Thyroid gland (tissue), 4 donors: ENCODE measurements around the gene PBX3. TPM values are rescaled to one million over a fixed set of nuclear protein-coding genes. Genes with fewer than 3 reads are reported as not detected.

Experiments
- DNase-seq, 2 donors: peaks; one replicate each; pipeline ENCODE4 v3.0.0-alpha.2; 2019
- H3K27ac ChIP-seq, 3 donors: fragments of 200-600 bp; sonication (generic); 1 replicate in 2 of 3; 2 replicates in 1 of 3; pipeline ENCODE4 v1.5.1; 2016 to 2019; ENCODE audit warnings: mild to moderate bottlenecking in 1 of 3, moderate library complexity in 1 of 3
- H3K27me3 ChIP-seq: fragments of 200-600 bp; sonication (generic); one replicate; pipeline ENCODE4 v1.5.1; 2019
- H3K36me3 ChIP-seq, 2 donors: fragments of 200-600 bp; sonication (generic); one replicate each; pipeline ENCODE4 v1.5.1; 2016 to 2019
- H3K4me1 ChIP-seq, 2 donors: fragments of 200-600 bp; sonication (generic); one replicate each; pipeline ENCODE4 v1.5.1; 2017 to 2019
- H3K4me3 ChIP-seq, 3 donors: fragments of 200-600 bp; sonication (generic); replicated peaks in 1 of 3; 1 replicate in 2 of 3; 2 replicates in 1 of 3; pipeline ENCODE4 v1.5.1; 2016; ENCODE audit warnings: mild to moderate bottlenecking in 1 of 3
- H3K9me3 ChIP-seq: fragments of 200-600 bp; sonication (generic); one replicate; pipeline ENCODE4 v1.5.1; 2017
- CTCF ChIP-seq, 6 experiments: fragments of 200-600 bp in 3 of 6; fragments of 450-650 bp in 3 of 6; sonication (generic) in 3 of 6; IDR thresholded peaks; one replicate each; pipeline ENCODE4 v1.5.1; 2016 to 2019; ENCODE audit warnings: antibody characterized with exemption in 6 of 6, mild to moderate bottlenecking in 2 of 6, inconsistent platforms in 1 of 6, moderate library complexity in 1 of 6
- POLR2A ChIP-seq, 2 donors: fragments of 450-650 bp; IDR thresholded peaks; one replicate each; pipeline ENCODE4 v1.6.1; 2017; ENCODE audit warnings: antibody characterized with exemption in 2 of 2, mild to moderate bottlenecking in 2 of 2, moderate library complexity in 1 of 2
- WGBS, 2 donors: methylation state at CpG; one replicate each; pipeline ENCODE4 v1.1.5; 2017; 5-methylcytosine and 5-hydroxymethylcytosine counted together
- intact Hi-C: fragments of 100-400 bp; cut with DNase I; formaldehyde crosslinking; loops from one replicate; pipeline ENCODE4 v1.15.1; 2023
- total RNA-seq, 4 donors: library from RNA; depleted of rRNA; stranded (reverse); fragments of >200 nt; gene quantifications; one replicate each; pipeline ENCODE4 v1.2.3, GENCODE V29; 2016

PBX3 gene
- total RNA-seq, 4 donors from 2014 or later, result 68.5 to 108 (median 71.3) TPM

GRCh38 chr9:125844611-125845010, 97.4 kb downstream of the PBX3 start:
- Histone ChIP-seq H3K4me3 (no peak overlapping the region), H3K36me3 (no peaks in the 10 kb centered on the region), H3K27ac (no peak overlapping the region), H3K27me3 (no peaks in the 10 kb centered on the region), H3K4me1 (peaks cover 11 to 13% of the 10 kb centered on the region in 2 donors), H3K9me3 (no peaks in the 10 kb centered on the region)
- WGBS, 2 donors, result 87 to 89% methylated on average over 3 of the region's 3 CpGs
- TF ChIP-seq CTCF (IDR thresholded peaks at IDR 0.05), result no peak
- intact Hi-C loops, result no loop called here
- no peak for DNase-seq

- Histone ChIP-seq H3K36me3 (no peaks in the 10 kb centered on the region), H3K27me3 (no peaks in the 10 kb centered on the region), H3K27ac (no peak overlapping the region), H3K4me1 (peaks cover 11 to 13% of the 10 kb centered on the region in 2 donors), H3K4me3 (no peak overlapping the region), H3K9me3 (no peaks in the 10 kb centered on the region)
- intact Hi-C loops, result no loop called here
- WGBS, 2 donors, result 98% methylated on average over 5 of the region's 5 CpGs
- DNase-seq, result no peak
- no peak for TF ChIP-seq POLR2A (IDR thresholded peaks at IDR 0.05)
- no peak for TF ChIP-seq CTCF (IDR thresholded peaks at IDR 0.05)
These were observed 98.2 kb downstream of the PBX3 start for GRCh38 chr9:125845271-125845808.

GRCh38 chr9:125847735-125848134, 100.6 kb downstream of the PBX3 start:
- no peak overlapping the region for H3K4me3 ChIP-seq
- no peak for DNase-seq
- H3K27ac ChIP-seq, result no peak overlapping the region
- H3K27me3 ChIP-seq, result no peaks in the 10 kb centered on the region
- 98% methylated on average over 2 of the region's 2 CpGs for WGBS, 2 donors
- H3K4me1 ChIP-seq, result peaks cover 0 to 6% of the 10 kb centered on the region in 2 donors
- H3K9me3 ChIP-seq, result no peaks in the 10 kb centered on the region
- intact Hi-C loops, result no loop called here
- H3K36me3 ChIP-seq, result no peaks in the 10 kb centered on the region
- no peak for TF ChIP-seq POLR2A (IDR thresholded peaks at IDR 0.05)
- TF ChIP-seq CTCF (IDR thresholded peaks at IDR 0.05), result no peak

- intact Hi-C loops, result no loop called here
These were observed 103.0 kb downstream of the PBX3 start for GRCh38 chr9:125850106-125850632.

More at GRCh38 chr9:125850106-125850632, 103.0 kb downstream of the PBX3 start:
- no peak for TF ChIP-seq CTCF (IDR thresholded peaks at IDR 0.05)
- no peak for TF ChIP-seq POLR2A (IDR thresholded peaks at IDR 0.05)
- no peak for DNase-seq
- Histone ChIP-seq H3K36me3 (no peaks in the 10 kb centered on the region), H3K27me3 (no peaks in the 10 kb centered on the region), H3K4me3 (no peak overlapping the region), H3K4me1 (peaks cover 0 to 19% of the 10 kb centered on the region in 2 donors), H3K9me3 (no peaks in the 10 kb centered on the region), H3K27ac (no peak overlapping the region)
- WGBS, 2 donors, result 94 to 96% methylated on average over 3 of the region's 3 CpGs
